Stomach smooth muscle (tissue), 2 donors: Measurements from ENCODE around the gene ABCD1.
A peak's percentile ranks its signal among the peaks of the same experiment; 100 is the strongest.
"Not testable (repeated sequence)": the region's sequence is repeated elsewhere in the genome, so short reads cannot be mapped to it uniquely, and the experiment has no call there.

Source experiments
- H3K27ac ChIP-seq: one replicate; pipeline ENCODE4 v1.7.0; 2013; ENCODE audit warnings: mild to moderate bottlenecking, low read length, inconsistent platforms
- H3K27me3 ChIP-seq, 2 donors: one replicate each; pipeline ENCODE4 v1.7.0; 2013; ENCODE audit warnings: low read length in 2 of 2; ENCODE audit not compliant: insufficient read depth in 2 of 2, control insufficient read depth in 1 of 2
- H3K36me3 ChIP-seq, 2 donors: one replicate each; pipeline ENCODE4 v1.7.0; 2013; ENCODE audit warnings: low read length in 2 of 2; ENCODE audit not compliant: control insufficient read depth in 2 of 2, insufficient read depth in 2 of 2
- H3K4me1 ChIP-seq: one replicate; pipeline ENCODE4 v1.7.0; 2013; ENCODE audit warnings: low read length; ENCODE audit not compliant: control insufficient read depth, insufficient read depth
- H3K4me3 ChIP-seq, 2 donors: one replicate each; pipeline ENCODE4 v1.7.0; 2013; ENCODE audit warnings: low read length in 2 of 2
- H3K9ac ChIP-seq, 2 donors: one replicate each; pipeline ENCODE4 v1.7.0; 2013; ENCODE audit warnings: low read length in 2 of 2, mild to moderate bottlenecking in 1 of 2
- H3K9me3 ChIP-seq, 2 donors: one replicate each; pipeline ENCODE4 v1.7.0; 2013; ENCODE audit warnings: low read length in 2 of 2; ENCODE audit not compliant: control insufficient read depth in 2 of 2
- donor health status: healthy.
- donor health status: Pancreatic carcinoma.

Gene ABCD1

DNA sequence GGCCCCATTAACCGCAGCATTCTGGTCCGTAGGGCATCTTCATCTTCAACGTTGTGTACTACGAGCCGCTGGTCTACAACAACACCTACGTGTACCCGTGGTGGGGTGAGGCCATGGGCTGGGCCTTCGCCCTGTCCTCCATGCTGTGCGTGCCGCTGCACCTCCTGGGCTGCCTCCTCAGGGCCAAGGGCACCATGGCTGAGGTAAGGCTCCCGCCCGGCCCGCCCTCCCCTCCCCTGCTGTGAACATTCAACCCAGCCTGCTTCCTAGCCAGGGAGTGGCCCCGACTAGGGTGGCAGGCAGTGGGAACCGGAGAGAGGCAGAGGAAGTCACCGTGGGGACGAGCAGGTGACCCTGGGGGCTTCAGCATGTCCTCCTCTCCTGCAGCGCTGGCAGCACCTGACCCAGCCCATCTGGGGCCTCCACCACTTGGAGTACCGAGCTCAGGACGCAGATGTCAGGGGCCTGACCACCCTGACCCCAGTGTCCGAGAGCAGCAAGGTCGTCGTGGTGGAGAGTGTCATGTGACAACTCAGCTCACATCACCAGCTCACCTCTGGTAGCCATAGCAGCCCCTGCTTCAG lies 29.9 kb upstream of the ABCD1 start:
- H3K27ac ChIP-seq: no peak overlapping the region
- peaks cover 34% of the 10 kb centered on the region for H3K4me1 ChIP-seq
- H3K9ac ChIP-seq: no peak overlapping the region
- H3K4me3 ChIP-seq: no peak overlapping the region
- peaks cover 0 to 2% of the 10 kb centered on the region in 2 donors for H3K36me3 ChIP-seq
- H3K9me3 ChIP-seq: no peaks in the 10 kb centered on the region
- H3K27me3 ChIP-seq: peaks cover 0 to 2% of the 10 kb centered on the region in 2 donors

GRCh38 chrX:153696100-153696499 lies 28.6 kb upstream of the ABCD1 start:
- peaks cover 0 to 2% of the 10 kb centered on the region in 2 donors for H3K36me3 ChIP-seq
- no peak overlapping the region for H3K9ac ChIP-seq

DNA sequence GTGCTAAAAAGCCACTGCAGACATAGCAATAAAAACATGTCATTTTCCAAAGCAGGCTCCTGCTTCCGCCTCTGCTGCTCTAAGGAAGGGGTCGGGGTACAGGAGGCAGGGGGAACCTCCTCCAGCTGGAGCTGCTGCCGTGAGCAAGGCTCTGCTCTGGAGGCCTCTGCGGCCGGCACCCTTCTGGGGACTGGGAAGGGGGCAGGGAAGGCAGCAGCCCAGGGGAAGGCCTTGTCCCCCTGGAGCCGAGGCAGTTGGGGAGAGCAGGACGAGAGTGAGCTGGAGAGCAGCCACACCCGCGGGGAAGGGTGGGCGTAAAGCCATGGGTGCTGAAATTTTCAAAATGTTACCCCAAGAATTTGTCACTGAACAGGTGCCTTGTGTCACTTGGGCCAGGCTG lies 28.1 kb upstream of the ABCD1 start:
- not testable (repeated sequence) for H3K36me3 ChIP-seq, H3K9ac ChIP-seq, H3K27me3 ChIP-seq, H3K4me3 ChIP-seq, H3K9me3 ChIP-seq, H3K27ac ChIP-seq
- H3K4me1 ChIP-seq: peaks cover 34% of the 10 kb centered on the region

More at GRCh38 chrX:153696100-153696499, 28.6 kb upstream of the ABCD1 start:
- Histone ChIP-seq H3K27ac (no peak overlapping the region), H3K9me3 (no peaks in the 10 kb centered on the region), H3K4me3 (no peak overlapping the region), H3K27me3 (peaks cover 0 to 5% of the 10 kb centered on the region in 2 donors), H3K4me1 (peaks cover 36% of the 10 kb centered on the region)

- not testable (repeated sequence) for H3K4me3 ChIP-seq, H3K27ac ChIP-seq, H3K9me3 ChIP-seq, H3K9ac ChIP-seq, H3K36me3 ChIP-seq, H3K27me3 ChIP-seq
- peaks cover 31% of the 10 kb centered on the region for H3K4me1 ChIP-seq
These were observed 27.5 kb upstream of the ABCD1 start for GRCh38 chrX:153696986-153697722.

- Histone ChIP-seq H3K9ac (no peak overlapping the region), H3K27ac (no peak overlapping the region), H3K27me3 (peaks cover 0 to 6% of the 10 kb centered on the region in 2 donors), H3K36me3 (peaks cover 0 to 7% of the 10 kb centered on the region in 2 donors), H3K9me3 (no peaks in the 10 kb centered on the region), H3K4me1 (peaks cover 32% of the 10 kb centered on the region), H3K4me3 (no peak overlapping the region)
These were observed 26.5 kb upstream of the ABCD1 start for GRCh38 chrX:153697924-153698865.

- H3K36me3 ChIP-seq, H3K4me3 ChIP-seq, H3K9ac ChIP-seq, H3K27ac ChIP-seq, H3K9me3 ChIP-seq, H3K27me3 ChIP-seq: not testable (repeated sequence)
- H3K4me1 ChIP-seq: peaks cover 31% of the 10 kb centered on the region
These were observed 25.4 kb upstream of the ABCD1 start for GRCh38 chrX:153699210-153699783.

- not testable (repeated sequence) for H3K27ac ChIP-seq, H3K36me3 ChIP-seq, H3K9ac ChIP-seq, H3K4me3 ChIP-seq, H3K27me3 ChIP-seq, H3K9me3 ChIP-seq
- H3K4me1 ChIP-seq: peaks cover 35% of the 10 kb centered on the region
These were observed 24.8 kb upstream of the ABCD1 start for GRCh38 chrX:153699784-153700371.

- peaks cover 39% of the 10 kb centered on the region for H3K4me1 ChIP-seq
- peaks cover 0 to 7% of the 10 kb centered on the region in 2 donors for H3K36me3 ChIP-seq
- H3K9me3 ChIP-seq: no peaks in the 10 kb centered on the region
- H3K27me3 ChIP-seq: peaks cover 0 to 6% of the 10 kb centered on the region in 2 donors
- H3K9ac ChIP-seq: no peak overlapping the region
- H3K4me3 ChIP-seq: no peak overlapping the region
- peak overlapping the region; percentile 24 for H3K27ac ChIP-seq
These were observed 24.2 kb upstream of the ABCD1 start for GRCh38 chrX:153700376-153700945.

DNA sequence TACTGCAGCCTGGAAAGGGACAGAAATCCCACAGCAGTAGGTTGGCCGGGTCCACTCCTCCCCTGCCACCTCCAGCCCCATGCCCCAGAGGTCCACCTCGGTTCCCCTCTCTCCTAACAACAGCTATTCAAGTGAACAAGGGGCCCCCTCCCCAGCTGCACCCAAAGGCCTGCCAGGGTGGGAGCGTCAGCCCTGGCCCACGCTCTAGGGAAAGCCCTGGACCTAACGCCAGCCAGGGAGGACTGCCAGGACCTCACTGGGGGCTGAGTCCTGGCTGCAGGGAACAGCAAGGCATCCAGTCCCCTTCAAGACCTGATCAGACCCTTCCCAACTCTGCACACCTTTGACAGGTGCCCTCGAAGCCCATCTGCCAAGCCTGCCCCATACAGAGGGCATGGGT lies 23.7 kb upstream of the ABCD1 start:
- Histone ChIP-seq H3K9me3 (no peaks in the 10 kb centered on the region), H3K27me3 (peaks cover 0 to 6% of the 10 kb centered on the region in 2 donors), H3K27ac (no peak overlapping the region), H3K4me3 (no peak overlapping the region), H3K9ac (no peak overlapping the region), H3K4me1 (peaks cover 40% of the 10 kb centered on the region), H3K36me3 (peaks cover 0 to 7% of the 10 kb centered on the region in 2 donors)

GRCh38 chrX:153701706-153702105 lies 22.9 kb upstream of the ABCD1 start:
- Histone ChIP-seq H3K27me3 (peaks cover 0 to 6% of the 10 kb centered on the region in 2 donors), H3K9ac (no peak overlapping the region), H3K36me3 (peaks cover 0 to 7% of the 10 kb centered on the region in 2 donors), H3K27ac (peak overlapping the region; percentile 58), H3K9me3 (no peaks in the 10 kb centered on the region), H3K4me3 (no peak overlapping the region), H3K4me1 (peaks cover 43% of the 10 kb centered on the region)
